Spleen (tissue), 11 donors: ENCODE data around the gene TTC7B. TPM values are rescaled to one million over a fixed set of nuclear protein-coding genes. Genes with fewer than 3 reads are reported as not detected.

Experiments
- DNase-seq: peaks from one replicate; pipeline ENCODE4 v3.0.0-alpha.2; 2020
- H3K27ac ChIP-seq, 8 donors: fragments of 200-600 bp; sonication (generic) in 7 of 8; 1 replicate in 4 of 8; 2 replicates in 4 of 8; pipeline versions ENCODE4 v1.5.0 to v1.8.0; 2016 to 2021; ENCODE audit warnings: inconsistent platforms in 4 of 8, mild to moderate bottlenecking in 4 of 8, moderate library complexity in 1 of 8
- H3K27me3 ChIP-seq, 7 donors: fragments of 200-600 bp; sonication (generic) in 6 of 7; replicated peaks in 1 of 7; 1 replicate in 4 of 7; 2 replicates in 3 of 7; pipeline versions ENCODE4 v1.5.0 to v1.8.0; 2016 to 2021; ENCODE audit warnings: inconsistent platforms in 3 of 7, mild to moderate bottlenecking in 1 of 7
- H3K36me3 ChIP-seq, 6 donors: fragments of 200-600 bp; sonication (generic) in 5 of 6; 1 replicate in 4 of 6; 2 replicates in 2 of 6; pipeline versions ENCODE4 v1.5.0 to v1.8.0; 2016 to 2021; ENCODE audit warnings: inconsistent platforms in 2 of 6
- H3K4me1 ChIP-seq, 6 donors: fragments of 200-600 bp; sonication (generic) in 5 of 6; 1 replicate in 3 of 6; 2 replicates in 3 of 6; pipeline versions ENCODE4 v1.5.0 to v1.8.0; 2016 to 2021; ENCODE audit warnings: inconsistent platforms in 3 of 6
- H3K4me3 ChIP-seq, 8 donors: fragments of 200-600 bp; sonication (generic) in 7 of 8; 1 replicate in 4 of 8; 2 replicates in 4 of 8; pipeline versions ENCODE4 v1.5.0 to v1.8.0; 2016 to 2021; ENCODE audit warnings: inconsistent platforms in 4 of 8, mild to moderate bottlenecking in 4 of 8, moderate library complexity in 2 of 8
- H3K9me3 ChIP-seq, 8 donors: fragments of 200-600 bp; sonication (generic) in 7 of 8; 1 replicate in 4 of 8; 2 replicates in 4 of 8; pipeline versions ENCODE4 v1.5.0 to v1.8.0; 2016 to 2021; ENCODE audit warnings: inconsistent platforms in 4 of 8
- CTCF ChIP-seq, 11 experiments: fragments of 200-600 bp in 7 of 11; fragments of 450-650 bp in 4 of 11; sonication (generic) in 4 of 11; IDR thresholded peaks in 8 of 11; conservative IDR thresholded peaks in 3 of 11; 1 replicate in 7 of 11; 2 replicates in 4 of 11; pipeline versions ENCODE4 v1.4.0 to v1.8.0; 2016 to 2021; ENCODE audit warnings: antibody characterized with exemption in 11 of 11, inconsistent platforms in 4 of 11, mild to moderate bottlenecking in 1 of 11
- POLR2A ChIP-seq, 3 donors: fragments of 450-650 bp; IDR thresholded peaks; one replicate each; pipeline ENCODE4 v1.5.1; 2017; ENCODE audit warnings: antibody characterized with exemption in 3 of 3, mild to moderate bottlenecking in 1 of 3
- POLR2AphosphoS5 ChIP-seq, 3 donors: sonication (generic); formaldehyde crosslinking; IDR thresholded peaks; one replicate each; pipeline ENCODE4 v1.5.1; 2017; ENCODE audit warnings: antibody characterized with exemption in 3 of 3
- WGBS, 5 donors: extraction: QIAGEN DNeasy Blood & Tissue Kit in 3 of 5; methylation state at CpG; one replicate each; pipeline versions ENCODE4 v1.1.5 to v1.1.7; 2013 to 2018; 5-methylcytosine and 5-hydroxymethylcytosine counted together
- intact Hi-C: fragments of 100-400 bp; cut with DNase I; formaldehyde crosslinking; loops from one replicate; pipeline ENCODE4 v1.15.0; 2023; ENCODE audit warnings: low total_unique reads
- polyA plus RNA-seq, 3 donors: library from polyadenylated mRNA; stranded (reverse); fragments of 200-250 nt; gene quantifications; one replicate each; pipeline ENCODE4 v1.2.1, GENCODE V29; 2013
- total RNA-seq, 7 donors: library from RNA; depleted of rRNA in 3 of 7; stranded (reverse); fragments of >200 nt in 3 of 7; fragmentation: NEBNext Ultra II Directional in 4 of 7; extraction: Animal tissue kit (Norgen Biotek cat#: 25700) in 4 of 7; gene quantifications; one replicate each; pipeline versions ENCODE4 v1.1.0 to v1.2.1, GENCODE V29; 2016 to 2021
- donor health status: healthy with polysubstance abuse.
- donor health status: DM: no; HTN: no; CAD: no; lungs with moderate emphysema.
- donor health status: DM: no; HTN: no; CAD: no.
- donor health status: Bipolar disorder and iron deficiency.
- donor health status: healthy.
- donor health status: DM: no; HTN: no; CAD: no.
- donor health status: DM: yes; HTN: yes; CAD: no.

Gene TTC7B
- total and polyA plus RNA-seq, 10 donors = 6.6 to 98.4 (median 62.6) TPM

- Histone ChIP-seq H3K27me3 (no peaks in the 10 kb centered on the region), H3K4me3 (no peak overlapping the region), H3K36me3 (peaks cover 0 to 11% (median 0%) of the 10 kb centered on the region in 6 donors), H3K9me3 (no peaks in the 10 kb centered on the region), H3K4me1 (peaks cover 8 to 26% (median 17%) of the 10 kb centered on the region in 6 donors), H3K27ac (no peak overlapping the region)
- intact Hi-C loops = no loop called here
- no peak for DNase-seq
- 72 to 86% (median 84%) methylated on average over 3 of the region's 3 CpGs for WGBS, 5 donors
- TF ChIP-seq POLR2AphosphoS5 (IDR thresholded peaks at IDR 0.05) = no peak
- no peak for TF ChIP-seq CTCF (IDR thresholded peaks at IDR 0.05 in 8 of 11, conservative IDR thresholded peaks at IDR 0.05 in 3 of 11)
- TF ChIP-seq POLR2A (IDR thresholded peaks at IDR 0.05) = no peak
These were observed 122.8 kb downstream of the TTC7B start for GRCh38 chr14:90693413-90693812.

GRCh38 chr14:90692826-90693225 lies 123.4 kb downstream of the TTC7B start:
- Histone ChIP-seq H3K9me3 (no peaks in the 10 kb centered on the region), H3K36me3 (peaks cover 0 to 15% (median 0%) of the 10 kb centered on the region in 6 donors), H3K27ac (no peak overlapping the region), H3K4me1 (peaks cover 7 to 20% (median 12%) of the 10 kb centered on the region in 6 donors), H3K4me3 (no peak overlapping the region), H3K27me3 (no peaks in the 10 kb centered on the region)
- WGBS, 5 donors = 38 to 59% (median 45%) methylated on average over 1 of the region's 1 CpG
- intact Hi-C loops = no loop called here
- no peak for DNase-seq
- TF ChIP-seq POLR2AphosphoS5 (IDR thresholded peaks at IDR 0.05) (no peak), POLR2A (IDR thresholded peaks at IDR 0.05) (no peak), CTCF (IDR thresholded peaks at IDR 0.05 in 8 of 11, conservative IDR thresholded peaks at IDR 0.05 in 3 of 11) (no peak)

GRCh38 chr14:90692061-90692460 lies 124.2 kb downstream of the TTC7B start:
- intact Hi-C loops = no loop called here
- Histone ChIP-seq H3K4me3 (no peak overlapping the region), H3K27me3 (no peaks in the 10 kb centered on the region), H3K36me3 (peaks cover 0 to 23% (median 0%) of the 10 kb centered on the region in 6 donors), H3K9me3 (no peaks in the 10 kb centered on the region), H3K27ac (no peak overlapping the region), H3K4me1 (peaks cover 0 to 12% (median 4%) of the 10 kb centered on the region in 6 donors)
- no peak for TF ChIP-seq POLR2AphosphoS5 (IDR thresholded peaks at IDR 0.05)
- TF ChIP-seq POLR2A (IDR thresholded peaks at IDR 0.05) = no peak
- TF ChIP-seq CTCF (IDR thresholded peaks at IDR 0.05 in 8 of 11, conservative IDR thresholded peaks at IDR 0.05 in 3 of 11) = no peak
- DNase-seq = no peak
- 66 to 81% (median 78%) methylated on average over 2 of the region's 2 CpGs for WGBS, 5 donors

GRCh38 chr14:90691627-90692026 lies 124.6 kb downstream of the TTC7B start:
- no peak for DNase-seq
- Histone ChIP-seq H3K4me1 (peaks cover 0 to 8% (median under 1%) of the 10 kb centered on the region in 6 donors), H3K27ac (no peak overlapping the region), H3K9me3 (no peaks in the 10 kb centered on the region), H3K27me3 (no peaks in the 10 kb centered on the region), H3K36me3 (peaks cover 0 to 25% (median 0%) of the 10 kb centered on the region in 6 donors), H3K4me3 (no peak overlapping the region)
- 91 to 98% (median 94%) methylated on average over 2 of the region's 2 CpGs for WGBS, 5 donors
- no peak for TF ChIP-seq POLR2AphosphoS5 (IDR thresholded peaks at IDR 0.05)
- no peak for TF ChIP-seq POLR2A (IDR thresholded peaks at IDR 0.05)
- no peak for TF ChIP-seq CTCF (IDR thresholded peaks at IDR 0.05 in 8 of 11, conservative IDR thresholded peaks at IDR 0.05 in 3 of 11)
- intact Hi-C loops = no loop called here
